Mucosa of gallbladder (tissue), 1 donor: ENCODE measurements around the gene XIRP2. TPM values are rescaled to one million over a fixed set of nuclear protein-coding genes. Genes with fewer than 3 reads are reported as not detected.

ENCODE experiments used
- DNase-seq: peaks from one replicate; pipeline ENCODE4 v3.0.0-alpha.2; 2020; ENCODE audit warnings: low spot score
- total RNA-seq: library from RNA; stranded (reverse); gene quantifications from one replicate; pipeline ENCODE4 v1.2.1, GENCODE V29; 2021
- donor health status: DM: no; HTN: no; CAD: no.

XIRP2 gene
- total RNA-seq = 0.06 TPM

GRCh38 chr2:166888180-166888579 is at the start of gene XIRP2:
Gene XIRP2, plus strand, starts transcription at chr2:166888480. Its CDS starts 15,003 bp downstream, at chr2:166903483.
- no peak for DNase-seq

GRCh38 chr2:166841152-166841551 is 47.1 kb upstream of the XIRP2 start:
- no peak for DNase-seq

GRCh38 chr2:166841679-166842078 is 46.6 kb upstream of the XIRP2 start:
- DNase-seq = no peak

GRCh38 chr2:166844111-166844510 is 44.2 kb upstream of the XIRP2 start:
- DNase-seq = no peak

GRCh38 chr2:166862468-166863132 is 25.7 kb upstream of the XIRP2 start:
- DNase-seq = no peak

- DNase-seq = no peak
These were observed 20.3 kb upstream of the XIRP2 start for GRCh38 chr2:166867874-166868514.

- no peak for DNase-seq
These were observed 17.9 kb upstream of the XIRP2 start for GRCh38 chr2:166870346-166870745.

- no peak for DNase-seq
These were observed 7.1 kb upstream of the XIRP2 start for GRCh38 chr2:166881177-166881576.

- DNase-seq = no peak
These were observed 5.4 kb upstream of the XIRP2 start for GRCh38 chr2:166882851-166883250.

- DNase-seq = no peak
These were observed 3.4 kb downstream of the XIRP2 start for GRCh38 chr2:166891727-166892126.

- DNase-seq = no peak
These were observed 4.1 kb downstream of the XIRP2 start for GRCh38 chr2:166892397-166892796.

GRCh38 chr2:166895243-166895642 is 7.0 kb downstream of the XIRP2 start:
- no peak for DNase-seq

- DNase-seq = no peak
These were observed 9.4 kb downstream of the XIRP2 start for GRCh38 chr2:166897666-166898065.

GRCh38 chr2:166899676-166900075 is 11.4 kb downstream of the XIRP2 start:
- no peak for DNase-seq

GRCh38 chr2:166900700-166901099 is 12.4 kb downstream of the XIRP2 start:
- no peak for DNase-seq

- DNase-seq = no peak
These were observed 13.1 kb downstream of the XIRP2 start for GRCh38 chr2:166901336-166901735.

- no peak for DNase-seq
These were observed 28.7 kb downstream of the XIRP2 start for GRCh38 chr2:166916987-166917386.

GRCh38 chr2:166917415-166917814 is 29.1 kb downstream of the XIRP2 start:
- DNase-seq = no peak

- no peak for DNase-seq
These were observed 33.1 kb downstream of the XIRP2 start for GRCh38 chr2:166921261-166921896.

- DNase-seq = no peak
These were observed 36.7 kb downstream of the XIRP2 start for GRCh38 chr2:166924967-166925366.

GRCh38 chr2:166926657-166927056 is 38.4 kb downstream of the XIRP2 start:
- no peak for DNase-seq

GRCh38 chr2:166932032-166932431 is 43.8 kb downstream of the XIRP2 start:
- no peak for DNase-seq

GRCh38 chr2:166934817-166935216 is 46.5 kb downstream of the XIRP2 start:
- no peak for DNase-seq
